ENCODE data around the gene TUFT1.

Gene TUFT1

DNA sequence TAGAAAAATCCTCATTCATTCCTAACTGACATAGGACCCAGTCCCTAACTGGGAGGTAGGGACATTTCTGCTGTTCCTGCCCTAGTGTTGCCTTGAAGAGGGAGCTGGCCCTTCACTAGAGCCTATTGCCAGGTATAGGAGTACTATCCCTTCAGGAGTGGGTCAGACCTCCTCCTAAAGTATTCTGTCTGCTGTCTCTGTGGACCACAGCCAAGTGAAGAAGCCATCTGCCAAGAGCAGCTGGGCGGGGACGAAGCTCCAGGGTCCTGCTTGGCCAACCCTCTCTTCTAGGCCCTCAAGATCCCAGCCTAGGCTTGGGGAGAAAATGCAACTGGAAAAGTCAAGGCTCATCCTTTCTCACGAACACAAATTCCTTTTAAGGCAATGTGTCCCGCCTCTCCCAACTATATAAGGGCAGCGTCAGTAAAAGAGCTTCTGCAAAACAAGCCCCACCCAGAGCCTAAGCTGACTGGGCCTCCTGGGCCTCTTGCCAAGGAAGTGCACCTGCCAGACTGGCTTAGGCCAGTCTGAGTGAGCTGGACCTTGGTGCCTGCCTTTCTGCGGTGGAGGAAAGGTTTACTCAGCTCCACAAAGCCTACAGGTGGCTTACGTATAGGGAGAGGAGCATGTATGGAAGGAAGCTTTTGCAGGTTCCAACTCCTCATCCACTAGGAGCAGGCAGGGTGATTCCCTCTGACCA is 638 bp upstream of the TUFT1 start:
- no peak for DNase-seq (ENCODE audit: low read depth)

DNA sequence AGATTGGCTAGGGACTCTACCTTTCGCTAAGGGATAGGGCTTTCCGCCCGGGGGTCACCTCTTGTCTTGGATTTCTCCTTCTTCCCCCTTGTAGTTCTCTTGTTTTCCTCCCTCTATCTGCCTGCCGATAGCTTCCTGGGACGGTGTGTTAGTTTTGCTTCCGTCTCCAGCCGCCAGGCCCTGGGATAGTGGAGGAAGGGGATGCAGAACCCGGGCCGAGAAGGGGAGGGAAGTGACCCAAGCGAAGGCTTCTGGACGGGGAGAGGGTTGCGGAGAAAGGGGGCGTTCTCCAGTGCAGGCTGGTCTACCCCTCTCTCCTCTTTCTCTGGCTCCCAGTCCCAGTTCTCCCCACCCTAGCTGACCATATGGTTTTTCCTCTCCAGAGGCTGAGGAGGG is 871 bp downstream of the TUFT1 start:
- DNase-seq (ENCODE audit: low read depth): no peak

DNA sequence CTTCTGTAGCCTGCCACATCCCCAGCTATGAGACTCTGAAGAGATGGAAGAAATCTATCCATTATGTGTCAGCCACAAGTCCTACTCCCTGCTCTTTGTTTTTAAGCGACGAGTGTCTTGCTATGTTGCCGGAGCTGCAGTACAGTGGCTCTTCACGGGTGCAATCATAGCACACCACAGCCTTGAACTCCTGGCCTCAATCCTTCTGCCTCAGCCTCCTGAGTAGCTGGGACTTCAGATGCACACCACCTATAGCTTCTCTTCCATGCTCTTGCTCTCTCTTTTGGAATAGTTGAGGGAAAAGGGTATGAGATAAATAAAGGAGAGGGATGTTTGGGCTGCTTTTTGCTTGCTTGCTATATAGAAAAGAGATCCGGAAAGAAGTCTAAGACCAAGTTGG is 1.6 kb downstream of the TUFT1 start:
- no peak for DNase-seq (ENCODE audit: low read depth)

DNA sequence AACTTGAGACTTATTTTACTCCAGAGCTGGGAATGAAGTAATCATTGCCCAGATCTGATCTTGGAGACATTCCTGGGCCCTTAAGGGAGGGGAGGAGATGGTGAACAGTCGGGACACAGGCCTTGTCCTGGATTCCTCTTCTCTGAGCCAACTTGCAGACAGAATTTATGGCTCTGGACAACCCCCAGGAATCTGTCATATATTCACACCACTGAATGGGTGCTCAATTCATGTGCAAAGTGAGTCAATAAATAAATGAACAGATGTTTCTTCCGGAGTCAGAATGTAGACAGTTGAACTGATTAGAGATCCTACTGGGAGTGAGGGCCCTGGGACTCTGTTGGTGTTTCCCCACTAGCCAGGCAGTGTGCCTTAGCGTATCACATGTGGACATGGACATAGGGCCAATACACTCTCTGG is 2.6 kb downstream of the TUFT1 start:
- DNase-seq (ENCODE audit: low read depth): no peak

DNA sequence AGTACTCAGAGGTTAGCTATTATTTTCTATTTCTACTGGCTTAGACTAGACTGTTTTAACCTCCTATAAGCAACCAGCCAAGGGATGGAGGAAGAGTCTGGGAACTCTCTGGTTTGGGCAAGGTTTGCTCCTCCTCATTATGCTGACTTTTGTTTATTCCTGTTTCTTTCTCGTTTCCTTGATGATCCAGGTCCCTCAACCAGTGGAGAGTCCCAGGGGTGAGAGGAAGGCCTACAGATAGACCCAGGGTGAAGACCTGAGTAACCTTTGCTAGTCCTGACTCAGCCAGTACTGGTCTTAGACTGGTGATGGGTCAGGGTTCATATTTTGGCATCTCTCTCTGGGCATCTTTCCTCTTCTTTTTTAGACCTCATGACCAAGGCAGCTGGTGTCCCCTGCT is 5.4 kb downstream of the TUFT1 start:
- DNase-seq (ENCODE audit: low read depth): no peak

DNA sequence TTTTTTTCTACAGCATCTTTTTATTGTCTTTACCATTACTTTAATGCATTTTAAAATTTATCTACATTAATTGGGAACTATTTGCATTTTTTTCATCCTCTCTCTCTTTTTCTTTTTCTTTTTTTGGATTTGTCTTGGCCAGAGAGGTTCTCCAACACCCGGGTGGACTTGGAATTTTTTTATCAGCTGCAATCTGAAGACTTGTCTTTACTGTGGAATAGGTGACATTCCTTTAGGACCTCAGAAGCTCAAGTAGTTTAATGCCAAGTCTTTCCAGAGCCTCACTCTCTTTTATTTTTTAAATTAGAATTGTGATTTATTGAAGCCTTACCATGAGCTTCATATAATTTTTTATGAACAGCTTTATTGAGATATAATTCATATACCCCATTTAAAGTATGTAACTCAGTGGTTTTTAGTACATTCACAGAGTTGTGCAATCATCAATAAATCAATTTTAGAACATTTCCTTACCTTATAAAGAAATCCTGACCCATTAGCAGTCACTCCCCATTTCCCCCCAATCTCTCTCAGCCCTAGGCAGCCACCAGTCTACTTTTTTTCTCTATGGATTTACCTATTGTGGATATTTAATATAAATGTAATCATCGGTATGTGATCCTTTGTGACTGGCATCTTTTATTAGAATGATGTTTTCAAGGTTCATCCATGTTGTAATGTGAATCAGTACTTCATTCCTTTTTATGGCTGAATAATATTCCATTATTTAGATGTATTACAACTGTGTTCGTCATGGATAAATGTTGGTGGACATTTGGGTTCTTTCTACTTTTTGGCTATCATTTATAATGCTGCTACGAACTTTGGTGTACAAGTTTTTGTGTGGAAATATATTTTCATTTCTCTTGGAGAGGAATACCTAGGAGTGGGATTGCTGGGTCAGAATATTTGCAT is 6.2 kb downstream of the TUFT1 start:
- DNase-seq (ENCODE audit: low read depth): no peak

DNA sequence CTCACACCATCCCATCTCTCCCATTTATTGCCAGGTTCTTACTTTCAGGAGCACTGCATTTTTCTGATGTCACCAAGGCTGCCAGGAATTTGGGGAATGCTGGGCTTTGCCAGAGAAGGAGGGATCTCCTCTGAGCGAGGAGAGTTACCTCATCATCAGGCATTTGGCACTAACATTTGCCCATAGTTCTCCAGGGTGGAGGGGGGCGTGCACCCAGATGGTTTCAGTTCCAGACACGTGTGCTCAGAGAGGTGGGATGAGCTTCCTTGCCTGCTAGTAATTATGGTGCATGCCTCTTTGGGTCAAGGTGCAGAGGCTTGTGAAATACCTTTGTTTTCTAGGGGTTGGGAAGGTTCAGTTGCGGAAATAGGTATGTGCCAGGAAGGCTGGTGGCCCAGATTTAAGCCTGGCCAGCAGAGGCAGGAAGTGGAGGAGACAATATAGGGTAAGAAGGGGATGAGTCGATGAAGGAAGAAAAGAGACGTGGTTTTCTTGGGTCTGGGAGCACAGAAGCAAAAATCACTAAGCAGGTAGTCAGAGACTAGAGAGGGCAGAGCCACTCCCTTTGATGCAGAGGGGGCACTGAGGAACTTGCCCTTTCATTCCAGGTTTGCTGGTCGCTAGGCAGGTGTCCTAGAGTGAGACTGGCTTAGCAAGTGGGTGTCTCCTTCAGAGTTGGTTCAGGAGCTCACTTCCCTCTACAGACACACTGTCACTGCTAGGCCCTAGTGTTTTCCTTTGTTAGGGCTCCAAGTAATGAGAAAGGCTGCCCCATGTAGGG is 7.2 kb downstream of the TUFT1 start:
- DNase-seq (ENCODE audit: low read depth): no peak

DNA sequence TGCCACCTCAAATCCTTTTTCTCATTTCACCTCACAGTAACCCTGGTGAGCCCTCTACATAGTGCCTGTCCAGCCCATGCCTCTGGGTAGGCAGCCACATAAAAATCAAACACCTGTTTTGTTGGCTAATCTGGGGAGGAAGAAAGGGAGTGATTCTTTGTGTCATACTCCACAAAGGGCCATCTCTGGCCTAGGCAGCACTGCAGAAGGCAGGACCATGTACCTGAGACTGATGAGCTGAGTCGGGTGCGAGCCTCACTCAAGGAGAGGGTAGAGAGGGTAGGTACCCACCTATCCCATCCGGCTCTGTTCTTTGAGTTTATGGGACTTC is 7.8 kb downstream of the TUFT1 start:
- DNase-seq (ENCODE audit: low read depth): no peak

DNA sequence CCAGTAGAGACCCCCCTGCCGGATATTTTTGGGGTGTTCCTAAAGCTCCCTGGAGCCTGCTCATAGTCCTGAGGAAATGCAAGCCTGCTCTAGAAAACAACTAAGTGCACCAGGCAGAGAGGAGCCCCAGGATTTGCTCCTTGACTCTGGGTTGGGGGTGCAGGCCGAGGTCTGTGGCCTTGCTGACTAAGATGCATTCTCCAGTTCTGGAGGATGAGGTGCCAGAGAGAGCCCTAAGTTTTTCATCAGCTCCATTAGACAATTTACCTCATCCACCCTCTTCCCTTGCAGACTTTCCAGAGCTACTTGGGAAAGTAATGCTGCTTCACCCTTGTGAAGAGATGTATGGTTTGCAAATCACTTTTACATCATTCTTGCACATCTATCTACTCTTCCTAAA is 9.1 kb downstream of the TUFT1 start:
- no peak for DNase-seq (ENCODE audit: low read depth)

DNA sequence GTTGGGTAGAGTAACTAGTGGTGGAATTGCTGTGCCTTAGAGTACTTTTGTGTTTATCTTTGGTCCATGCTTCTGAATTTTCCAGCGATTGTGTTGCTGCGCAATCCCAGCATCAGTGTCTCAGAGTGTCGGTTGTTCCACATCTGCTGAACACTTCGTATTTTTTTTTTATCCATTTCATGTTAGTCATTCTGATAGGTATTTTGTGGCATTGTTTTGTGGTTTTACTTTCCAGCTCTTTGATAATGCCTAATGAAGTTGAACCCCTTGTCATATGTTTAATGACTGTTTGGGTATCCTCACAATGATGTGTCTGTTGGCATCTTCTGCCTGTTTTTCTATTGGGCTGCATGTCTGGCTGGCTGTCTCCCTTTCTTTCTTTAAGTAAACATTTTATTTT is 13.6 kb downstream of the TUFT1 start:
- no peak for DNase-seq (ENCODE audit: low read depth)

DNA sequence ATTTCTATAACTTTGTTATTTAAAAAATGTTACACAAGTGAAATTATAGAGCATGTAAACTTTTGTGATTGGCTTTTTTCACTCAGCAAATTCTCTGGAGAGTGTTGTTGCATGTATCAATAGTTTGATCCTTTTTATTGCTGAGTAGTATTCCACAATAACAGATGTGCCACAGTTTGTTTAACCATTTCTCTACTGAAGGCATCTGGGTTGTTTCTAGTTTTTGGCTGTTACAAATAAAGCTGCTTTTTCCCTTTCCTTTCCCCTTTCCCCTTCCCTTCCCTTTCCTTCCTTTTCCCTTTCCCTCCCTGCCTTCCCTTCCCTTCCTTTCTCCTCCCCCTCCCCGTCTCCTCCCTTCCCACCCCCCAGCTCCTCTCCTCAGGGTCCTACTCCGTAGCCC is 15.9 kb downstream of the TUFT1 start:
- DNase-seq (ENCODE audit: low read depth): no peak

DNA sequence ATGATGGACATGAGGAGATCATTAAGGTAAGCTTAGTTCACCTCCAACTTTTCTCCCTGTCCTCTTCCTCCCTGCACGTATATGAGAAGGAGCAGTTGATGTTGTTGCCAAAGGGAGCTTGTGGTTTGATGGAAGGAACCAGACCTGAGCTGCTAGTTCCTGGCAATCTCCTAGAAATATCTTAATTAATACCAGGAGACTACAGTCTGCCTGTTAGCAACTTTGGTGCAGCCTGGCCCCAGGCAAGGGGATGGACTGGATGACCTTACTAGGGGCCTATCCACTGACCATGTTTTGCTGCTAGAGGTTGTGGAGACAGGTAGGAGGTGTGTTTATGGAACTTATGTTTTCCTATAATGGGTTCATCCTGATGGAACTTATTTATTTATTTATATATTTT is 22.6 kb downstream of the TUFT1 start:
- DNase-seq (ENCODE audit: low read depth): no peak

DNA sequence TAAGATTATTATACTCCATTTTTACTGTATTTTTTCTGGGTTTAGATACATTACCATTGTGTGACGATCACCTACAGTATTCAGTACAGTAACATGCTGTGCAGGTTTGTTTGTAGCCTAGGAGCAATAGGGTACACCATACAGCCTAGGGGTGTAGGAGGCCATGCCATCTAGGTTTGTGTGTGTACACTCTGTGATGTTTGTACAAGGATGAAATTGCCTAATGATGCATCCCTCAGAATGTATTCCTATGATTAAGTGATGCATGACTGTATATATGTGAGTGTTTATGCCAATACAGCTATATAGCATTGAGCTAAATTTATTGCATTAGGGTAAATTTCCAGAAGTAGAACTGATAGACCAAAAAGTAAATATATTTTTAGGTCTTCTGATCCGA is 23.3 kb downstream of the TUFT1 start:
- DNase-seq (ENCODE audit: low read depth): no peak

DNA sequence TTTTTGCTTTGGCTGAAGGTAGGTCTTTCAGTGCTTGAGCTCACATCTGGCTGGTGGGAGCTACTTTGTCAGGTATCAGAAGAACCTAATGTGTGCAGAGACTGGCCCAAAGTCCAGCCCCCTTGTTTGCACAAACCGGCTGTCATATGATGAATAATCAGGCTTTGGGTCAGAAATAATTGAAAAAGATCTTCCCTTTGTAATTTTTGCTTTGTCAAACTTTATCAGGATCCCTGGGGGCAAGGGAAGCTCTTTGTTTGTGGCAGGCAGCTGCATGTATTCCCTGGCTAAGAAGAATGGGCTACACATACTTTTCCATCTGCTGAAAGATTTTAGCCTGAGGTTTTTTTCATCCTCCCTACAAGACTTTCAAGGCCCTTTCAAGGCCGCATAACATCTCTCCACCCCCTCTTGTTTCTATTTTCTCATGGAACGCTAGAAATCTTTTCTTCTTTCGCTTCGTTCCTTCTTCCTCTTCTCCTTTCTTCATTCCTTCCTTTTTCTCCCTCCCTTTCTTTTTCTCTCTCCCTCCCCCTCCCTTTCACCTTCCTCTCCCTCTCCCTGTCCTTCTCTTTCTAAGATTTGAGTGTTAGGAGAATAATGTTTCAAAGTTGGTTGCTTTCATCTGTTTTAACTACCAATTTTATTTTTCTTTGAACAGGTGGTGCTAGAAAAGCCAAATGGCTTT is 25.5 kb downstream of the TUFT1 start:
- no peak for DNase-seq (ENCODE audit: low read depth)

DNA sequence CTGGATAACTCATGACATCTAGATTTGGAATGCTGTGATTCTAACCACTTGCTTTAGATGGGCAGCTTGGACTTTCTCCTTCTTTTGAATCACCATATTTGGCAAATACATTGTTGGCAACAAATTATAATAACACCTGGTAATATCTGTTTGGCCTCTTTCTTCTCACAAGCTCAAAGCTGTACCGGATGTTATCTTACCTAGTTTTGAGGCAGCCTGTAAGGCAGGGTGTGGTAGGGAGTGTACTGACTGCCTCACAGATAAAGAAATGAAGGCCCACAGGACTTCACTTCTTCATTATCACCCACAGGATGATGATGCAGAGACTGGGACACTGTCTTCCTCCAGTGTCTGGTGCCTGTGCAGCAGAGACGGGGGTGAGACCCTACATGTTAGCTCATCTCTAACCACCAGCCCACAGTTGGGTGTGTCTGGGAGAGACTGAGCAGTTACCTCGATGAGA is 28.5 kb downstream of the TUFT1 start:
- no peak for DNase-seq (ENCODE audit: low read depth)

DNA sequence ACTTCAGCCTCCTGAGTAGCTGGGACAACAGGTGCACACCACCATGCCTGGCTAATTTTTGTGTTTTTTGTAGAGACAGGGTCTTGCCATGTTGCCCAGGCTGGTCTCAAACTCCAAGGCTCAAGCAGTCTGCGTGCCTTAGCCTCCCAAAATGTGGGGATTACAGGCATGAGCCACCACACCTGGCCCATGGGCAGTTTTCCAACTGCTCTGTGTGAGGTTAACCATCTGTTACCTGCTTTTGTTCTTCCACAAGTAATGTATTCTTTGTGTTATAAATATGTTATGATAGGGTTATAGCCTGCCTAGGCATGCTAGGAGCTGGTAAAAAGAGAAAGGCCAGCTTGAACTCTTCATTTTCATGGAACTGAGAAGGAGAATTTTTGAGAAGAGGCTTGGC is 30.7 kb downstream of the TUFT1 start:
- no peak for DNase-seq (ENCODE audit: low read depth)

DNA sequence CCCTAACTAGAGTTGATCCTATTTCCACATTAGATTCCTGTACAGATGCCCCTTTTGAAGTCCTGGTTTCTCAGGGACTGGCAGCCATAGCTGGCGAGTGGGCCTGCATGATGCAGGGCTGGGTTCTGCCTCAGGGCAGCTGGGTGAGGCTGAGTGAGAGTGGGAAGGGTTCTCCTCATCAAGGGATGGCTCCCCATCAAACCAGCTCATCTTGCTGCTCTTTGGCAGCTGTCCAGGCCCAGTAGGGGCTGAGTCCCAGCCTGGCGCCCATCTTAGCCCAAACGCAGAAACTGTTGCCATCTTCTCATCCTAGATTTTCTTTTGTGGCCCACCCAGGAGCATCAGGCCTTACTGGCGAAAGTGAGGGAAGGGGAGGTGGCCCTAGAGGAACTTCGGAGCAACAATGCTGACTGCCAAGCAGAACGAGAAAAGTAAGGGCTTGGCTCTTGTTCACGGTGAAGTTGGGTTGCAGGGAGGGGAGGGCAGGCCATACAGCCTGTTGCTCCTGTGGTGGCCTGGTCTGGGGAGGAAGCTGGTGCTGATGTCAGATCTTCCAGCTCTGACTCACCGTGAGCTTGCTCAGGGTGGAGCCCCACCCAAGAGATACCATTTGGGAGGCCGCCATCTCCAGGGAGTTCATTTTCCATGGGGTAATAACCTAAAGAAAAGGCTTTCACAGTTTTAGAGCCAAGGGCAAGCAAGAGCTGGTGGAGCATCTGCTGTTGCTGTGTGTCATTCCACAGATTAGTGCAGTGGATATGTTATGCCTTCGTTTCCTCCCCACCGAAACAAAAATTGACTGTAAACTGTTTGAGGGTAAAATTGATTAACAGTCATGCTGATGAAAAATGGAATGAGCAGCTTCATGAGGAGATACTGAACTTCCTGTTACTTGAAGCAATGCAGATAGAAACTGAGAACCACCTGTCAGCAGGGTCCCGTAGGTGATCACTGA is 34.7 kb downstream of the TUFT1 start:
- no peak for DNase-seq (ENCODE audit: low read depth)

DNA sequence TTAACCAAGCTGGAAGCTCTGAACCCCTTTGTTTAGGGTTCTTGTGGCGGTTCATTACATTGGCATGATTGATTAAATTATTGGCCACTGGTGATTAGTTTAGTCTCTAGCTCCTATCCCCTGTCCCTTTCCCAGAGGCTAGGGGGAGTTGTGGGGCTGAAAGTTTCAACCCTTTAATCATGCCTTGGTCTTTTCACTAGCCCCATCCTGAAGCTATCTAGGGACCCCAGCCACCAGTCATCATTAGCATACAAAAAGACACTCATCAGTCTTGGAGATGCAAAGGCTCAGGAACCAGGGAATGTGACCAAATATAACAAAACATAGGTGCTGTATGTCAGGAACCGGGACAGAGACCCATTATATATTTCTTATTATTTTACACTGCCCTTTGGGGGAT is 37.1 kb downstream of the TUFT1 start:
- DNase-seq (ENCODE audit: low read depth): no peak

DNA sequence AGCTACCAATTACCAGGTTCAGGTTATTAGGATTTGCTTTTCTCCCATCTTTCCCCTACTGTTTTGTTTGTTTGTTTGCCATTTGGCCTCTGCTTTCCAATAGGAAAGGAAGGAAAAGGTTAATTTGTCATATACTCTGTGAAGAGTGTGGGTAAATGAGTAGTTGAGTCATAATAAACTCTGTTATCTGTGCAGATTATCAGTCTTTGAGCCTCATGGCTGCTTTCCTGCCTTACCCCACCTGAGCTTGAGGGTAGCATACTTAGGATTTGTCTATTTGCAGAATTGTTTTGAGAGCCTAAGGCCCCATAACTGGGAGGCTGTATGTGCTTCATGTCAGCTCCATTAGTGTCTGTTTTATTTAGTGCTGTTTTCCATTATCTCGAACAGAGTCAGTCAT is 38.8 kb downstream of the TUFT1 start:
- no peak for DNase-seq (ENCODE audit: low read depth)

DNA sequence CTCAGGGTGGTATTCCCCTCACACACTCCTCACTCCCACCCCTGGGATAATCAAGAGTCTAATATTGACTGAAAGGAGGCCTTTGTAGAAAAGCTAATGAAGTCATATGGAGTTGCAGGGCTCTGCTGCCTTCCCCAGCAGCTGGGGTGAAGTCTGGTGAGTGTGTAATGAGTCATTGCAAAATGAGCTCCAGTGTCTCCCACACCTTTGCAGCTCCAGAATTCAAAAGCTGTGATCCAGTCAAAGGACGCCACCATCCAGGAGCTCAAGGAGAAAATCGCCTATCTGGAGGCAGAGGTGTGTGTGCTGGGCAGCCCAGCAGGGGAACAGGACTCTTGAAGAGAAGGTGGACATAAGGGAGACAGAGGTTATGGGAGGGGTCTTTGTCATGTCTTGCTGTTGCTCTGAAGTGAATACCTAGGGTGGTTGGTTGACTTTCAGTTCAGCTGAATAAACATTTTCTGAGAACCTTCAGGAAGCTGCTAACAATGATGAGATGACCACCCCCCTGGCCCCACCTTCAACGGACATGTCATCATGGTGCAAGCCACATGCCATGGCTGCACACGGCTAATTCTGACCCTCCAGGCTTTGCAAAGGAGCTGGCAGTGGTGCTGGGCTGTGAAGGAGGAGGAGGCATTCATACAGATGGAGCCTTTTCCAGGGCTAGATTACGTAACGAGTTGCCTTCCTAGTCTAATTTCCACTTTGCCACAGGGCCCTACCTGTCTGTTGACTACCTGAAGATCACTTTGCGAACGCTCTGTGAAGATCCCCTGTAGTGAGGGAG is 39.5 kb downstream of the TUFT1 start:
- DNase-seq (ENCODE audit: low read depth): no peak
